NCI-H345 treated with DMSO at 0.1 percent for 48 hours (cell line): Measurements from ENCODE around the gene CRYBG1.

ENCODE experiments used
- DNase-seq: peaks from one replicate; lab custom pipeline; 2025; ENCODE audit not compliant: unreplicated experiment; lab: John Stamatoyannopoulos, UW

The CRYBG1 gene

DNA sequence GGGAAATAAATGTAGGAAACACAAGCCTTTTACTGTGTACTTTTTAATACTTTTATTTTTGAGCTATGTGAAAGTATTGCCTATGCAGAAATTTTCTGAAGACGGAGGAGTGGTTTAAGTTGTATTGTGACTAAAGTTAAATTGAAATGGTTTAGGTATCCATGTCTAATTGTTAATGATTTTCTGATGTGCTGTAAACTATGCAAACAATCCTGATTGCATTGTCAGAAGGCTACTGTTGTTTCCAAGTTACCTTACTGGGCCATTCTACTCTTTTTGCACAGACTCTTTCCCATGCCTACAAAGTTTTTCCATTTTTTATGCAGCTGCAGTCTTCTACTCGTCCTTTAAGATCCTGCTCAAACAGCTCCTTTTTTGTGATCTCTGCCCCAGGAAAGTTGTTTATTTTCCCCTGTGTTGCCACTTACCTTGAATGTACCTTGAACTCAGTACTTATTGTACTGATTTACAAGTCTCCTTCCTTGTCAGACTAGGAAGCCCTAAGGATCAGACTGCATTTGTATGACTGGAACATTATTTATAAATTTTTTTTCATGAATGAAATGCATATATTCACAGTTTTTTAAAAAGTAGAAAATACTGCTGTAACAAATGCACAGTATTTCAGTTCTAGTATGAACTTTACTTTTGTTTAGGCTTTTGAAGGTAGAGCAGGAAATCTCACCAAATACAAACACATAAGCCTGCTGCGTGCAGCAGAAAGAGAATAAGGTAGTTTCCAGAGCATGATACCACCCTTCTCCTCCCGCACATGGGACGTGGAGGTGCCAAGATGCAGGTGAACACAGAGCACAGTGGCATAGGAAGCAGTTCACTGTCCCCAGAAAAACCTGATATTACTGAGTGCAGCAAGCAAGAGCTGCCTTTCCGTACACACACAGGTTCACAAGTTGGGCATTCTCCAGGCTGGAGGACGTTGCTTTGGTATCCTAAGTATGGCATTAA lies 97.8 kb downstream of the CRYBG1 start:
- DNase-seq = no peak

DNA sequence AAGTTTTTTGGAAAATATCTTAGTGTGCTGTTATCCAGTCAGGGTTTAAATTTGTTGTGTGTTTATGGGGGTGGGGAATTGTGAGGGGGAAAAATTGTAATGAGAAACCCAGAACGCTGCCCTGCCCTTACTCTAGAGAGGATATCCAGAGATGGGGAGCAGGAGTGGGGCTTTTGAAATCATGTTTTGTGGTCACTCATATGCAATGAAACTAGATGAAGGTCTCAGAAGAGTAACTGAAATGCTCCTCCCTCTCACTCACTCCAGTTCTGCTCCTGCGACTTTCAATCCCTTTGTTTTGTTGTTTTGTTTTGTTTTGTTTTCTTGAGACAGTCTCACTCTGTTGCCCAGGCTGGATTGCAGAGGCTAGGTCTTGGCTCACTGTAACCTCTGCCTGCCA lies 100.0 kb downstream of the CRYBG1 start:
- no peak for DNase-seq

DNA sequence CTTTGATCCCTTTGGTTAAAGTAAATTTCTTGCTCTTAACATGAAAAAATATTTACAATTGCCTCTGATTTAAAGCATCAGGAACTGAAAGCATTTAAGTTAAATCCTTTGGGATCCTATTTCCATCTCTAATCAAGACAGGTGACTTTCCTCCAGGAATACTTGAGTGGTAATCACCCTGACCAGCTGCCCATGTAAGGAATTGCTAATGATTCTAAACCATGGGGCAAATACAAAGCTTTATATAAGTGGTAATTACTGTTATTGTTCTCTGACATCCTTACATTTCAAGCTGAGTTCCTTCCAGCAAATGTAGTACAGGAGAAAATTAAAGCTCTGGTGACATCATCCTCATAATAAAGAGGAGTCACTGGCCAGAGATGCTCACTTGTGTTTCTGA lies 100.6 kb downstream of the CRYBG1 start:
- DNase-seq = no peak

DNA sequence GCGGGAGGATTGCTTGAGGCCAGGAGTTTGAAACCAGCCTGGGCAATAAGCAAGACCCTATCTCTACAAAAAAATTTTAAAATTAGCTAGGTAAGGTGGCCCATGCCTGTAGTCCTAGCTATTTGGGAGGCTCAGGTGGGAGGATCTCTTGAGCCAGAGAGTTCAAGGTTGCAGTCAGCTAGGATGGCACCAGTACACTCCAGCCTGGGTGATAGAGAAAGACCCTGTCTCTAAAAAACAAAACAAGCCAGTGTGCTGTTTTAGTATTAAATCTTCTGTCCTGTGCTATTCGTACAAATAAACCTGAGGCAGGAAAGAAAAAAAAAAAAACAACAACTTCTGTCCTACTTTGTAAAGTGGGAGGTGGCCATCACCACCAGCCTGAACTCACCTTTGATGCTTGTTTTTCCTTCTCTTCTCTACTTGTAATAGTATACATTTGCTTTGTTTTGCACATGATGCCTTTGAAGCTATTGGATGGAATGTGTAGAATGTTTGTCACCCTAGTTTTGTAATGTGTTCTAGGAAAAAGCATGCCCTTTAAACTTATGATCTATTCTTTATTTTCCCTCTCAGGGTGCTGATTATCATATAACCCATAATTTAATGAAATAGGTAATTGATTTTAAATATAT lies 102.5 kb downstream of the CRYBG1 start:
- DNase-seq = no peak

DNA sequence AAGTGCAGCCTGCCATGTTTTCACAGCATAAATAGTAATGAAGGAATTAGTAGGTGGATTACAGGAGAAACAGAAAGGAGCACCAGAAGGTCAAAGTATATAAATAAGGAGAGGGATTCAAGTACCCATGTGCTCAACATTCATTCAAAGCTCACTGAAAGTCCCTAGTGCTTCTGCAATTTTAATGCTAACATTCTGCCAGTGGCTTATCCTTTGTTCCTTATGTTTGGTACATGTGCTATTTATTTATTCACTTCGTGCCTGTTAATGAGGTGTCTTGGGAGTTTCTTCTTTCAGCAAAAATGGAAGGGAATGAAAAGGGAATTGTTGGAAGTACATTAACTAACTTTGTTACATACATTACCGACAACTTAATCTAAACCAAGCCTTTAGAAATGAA lies 105.7 kb downstream of the CRYBG1 start:
- DNase-seq = no peak

DNA sequence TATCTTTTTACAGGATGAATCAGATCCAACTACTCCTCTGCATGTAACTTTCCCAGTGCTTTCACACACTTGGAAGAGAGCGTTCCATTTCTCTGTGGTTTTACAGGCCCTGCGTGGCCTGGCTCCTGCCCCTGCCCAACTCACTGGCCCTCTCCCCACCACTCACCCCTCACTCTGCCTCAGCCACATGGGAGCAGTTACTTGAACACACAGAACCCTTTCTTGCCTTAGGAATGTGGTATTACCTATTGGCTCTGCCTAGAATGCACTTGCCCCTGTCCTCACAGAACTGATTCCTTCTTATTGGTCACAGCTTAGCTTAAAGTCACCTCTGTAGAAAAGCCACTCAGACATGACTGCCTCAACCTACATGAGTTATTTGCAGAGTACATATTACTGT lies 108.4 kb downstream of the CRYBG1 start:
- no peak for DNase-seq

DNA sequence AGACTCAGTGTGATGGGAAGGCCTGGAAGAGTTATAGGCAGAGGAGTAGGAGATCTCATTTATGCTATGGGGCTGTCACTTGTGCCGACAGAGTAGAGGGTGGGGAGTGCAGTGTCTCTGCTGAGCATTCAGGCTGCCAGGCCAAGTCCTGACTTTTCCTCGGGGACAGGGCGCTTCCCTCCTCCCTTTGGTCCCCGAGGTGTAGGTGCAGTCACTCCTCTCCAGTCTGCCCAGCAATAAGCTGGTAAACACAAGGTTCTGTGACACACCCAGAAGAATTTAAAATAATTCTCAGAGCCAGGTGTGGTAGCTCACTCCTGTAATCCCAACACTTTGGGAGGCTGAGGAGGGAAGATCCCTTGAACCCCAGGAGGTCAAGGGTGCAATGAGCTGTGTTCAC lies 109.4 kb downstream of the CRYBG1 start:
- DNase-seq = no peak

DNA sequence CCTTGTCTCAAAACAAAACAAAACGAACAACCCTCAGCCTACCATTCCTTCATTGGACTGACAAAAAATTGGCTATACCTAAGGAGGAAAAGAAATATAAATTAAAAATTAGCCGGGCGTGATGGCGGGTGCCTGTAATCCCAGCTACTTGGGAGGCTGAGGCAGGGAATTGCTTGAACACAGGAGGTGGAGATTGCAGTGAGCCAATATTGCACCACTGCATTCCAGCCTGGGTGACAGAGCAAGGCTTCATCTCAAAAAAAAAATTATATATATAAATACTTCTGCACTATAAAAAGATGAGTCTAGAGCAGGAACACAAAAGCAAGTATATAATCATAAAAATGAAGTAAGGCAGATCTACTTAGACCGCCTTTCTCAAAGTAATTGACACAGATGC lies 109.8 kb downstream of the CRYBG1 start:
- no peak for DNase-seq

DNA sequence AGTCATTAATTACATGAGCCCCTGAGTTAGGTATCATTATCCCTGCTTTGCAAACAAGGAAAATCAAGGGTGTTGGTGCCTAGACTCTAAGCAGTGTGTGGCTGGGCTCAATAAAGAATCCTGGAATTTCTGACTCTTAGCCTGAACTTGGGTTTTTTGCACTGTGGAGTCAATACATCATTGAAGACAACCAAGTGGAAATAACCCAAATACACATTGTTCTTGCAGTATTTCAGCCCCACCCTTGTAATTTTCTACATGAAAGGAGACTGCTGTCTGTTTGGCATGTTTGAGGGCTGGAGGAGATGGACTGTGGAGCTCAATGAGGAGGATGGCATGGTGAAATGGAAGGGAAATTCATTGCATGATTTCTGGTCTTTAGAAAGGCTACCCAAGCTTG lies 110.3 kb downstream of the CRYBG1 start:
- no peak for DNase-seq

DNA sequence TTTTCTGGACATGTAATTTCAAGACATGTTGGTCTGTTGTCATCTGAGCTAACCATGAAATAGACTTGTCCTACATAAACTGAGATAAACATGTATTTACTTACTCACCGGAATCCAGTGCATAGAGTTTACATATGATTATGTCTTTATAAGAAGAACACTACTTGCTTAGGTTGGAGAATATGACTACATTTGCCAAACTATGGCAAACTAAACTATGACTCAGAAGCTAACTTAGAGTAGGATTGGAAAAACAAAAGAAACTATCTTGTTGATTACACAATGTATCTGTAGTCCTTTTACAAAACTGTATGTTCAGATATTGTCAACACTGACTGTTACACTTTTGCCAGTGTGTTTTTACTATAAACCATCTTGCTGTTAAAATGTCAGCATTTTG lies 113.3 kb downstream of the CRYBG1 start:
- DNase-seq = no peak

DNA sequence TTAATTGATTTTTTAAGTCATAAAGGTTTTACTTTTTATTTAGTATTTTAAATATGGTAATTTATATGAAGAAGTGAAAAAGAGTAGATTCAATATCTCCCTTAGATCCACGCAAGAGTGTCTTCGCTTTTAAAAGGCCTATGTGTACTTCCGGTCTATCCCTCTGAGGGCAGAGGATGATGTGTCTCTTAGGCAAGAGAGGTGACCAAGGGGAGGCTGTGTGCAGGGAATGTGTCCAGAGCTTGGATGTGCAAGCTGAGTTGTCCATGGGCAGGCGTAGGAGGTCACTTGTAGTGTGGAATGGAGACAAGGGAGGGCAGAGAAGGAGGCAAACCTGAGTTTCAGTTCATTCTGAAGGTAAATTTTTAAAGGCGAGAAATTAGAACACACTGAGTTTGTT lies 113.9 kb downstream of the CRYBG1 start:
- DNase-seq = no peak

DNA sequence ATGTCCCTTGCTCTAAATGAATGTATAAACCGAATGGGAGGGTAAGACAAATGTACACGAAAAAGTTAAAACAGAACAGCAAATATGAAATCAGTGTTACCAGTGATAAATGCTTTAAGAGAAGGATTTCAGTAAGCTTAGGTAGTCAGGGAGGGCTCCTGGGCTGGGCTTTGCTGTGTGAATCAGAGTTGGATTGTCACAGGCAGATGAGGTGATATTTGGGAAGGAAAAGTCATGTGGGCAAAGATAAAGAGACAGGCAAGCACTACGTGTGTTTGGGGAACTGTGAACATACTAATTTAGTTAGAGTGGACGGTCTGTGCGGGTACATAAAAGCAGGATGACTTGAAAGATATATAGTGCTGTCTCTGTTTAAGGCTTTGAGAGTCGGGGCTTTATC lies 114.8 kb downstream of the CRYBG1 start:
- DNase-seq = no peak

DNA sequence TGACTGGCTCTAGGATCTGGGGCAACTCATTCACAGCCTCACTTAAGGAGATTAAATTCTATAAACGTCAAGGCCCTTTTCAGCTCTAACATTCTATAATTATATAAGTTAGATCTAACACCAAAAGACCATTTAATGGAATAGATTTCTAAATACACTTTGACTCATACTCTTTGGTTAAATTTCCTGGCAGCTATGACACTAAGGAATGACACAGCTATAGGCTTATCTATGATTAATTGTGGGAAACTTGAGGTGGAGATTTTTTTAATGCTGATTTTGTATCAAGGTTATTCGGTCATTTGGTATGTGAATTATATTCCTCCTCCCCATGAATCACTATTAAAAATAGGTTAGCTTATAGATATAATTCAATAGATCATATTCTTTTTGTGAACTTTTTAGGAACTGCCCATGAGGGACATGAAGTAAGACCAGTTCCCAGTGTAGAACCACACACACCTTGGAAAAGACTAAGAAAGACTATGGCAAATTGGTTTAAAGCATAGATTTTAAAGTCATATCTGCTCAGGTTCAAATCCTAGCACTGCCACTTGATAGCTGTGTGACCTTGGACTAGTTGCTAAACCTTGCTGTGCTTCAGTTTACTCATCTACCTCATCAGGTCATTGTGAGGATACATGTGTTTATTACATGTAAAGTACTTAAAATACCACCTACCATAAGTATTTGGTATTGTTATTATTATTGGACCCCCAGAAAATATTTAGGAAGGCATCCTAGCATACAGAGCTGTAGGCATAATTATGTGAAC lies 116.0 kb downstream of the CRYBG1 start:
- no peak for DNase-seq

DNA sequence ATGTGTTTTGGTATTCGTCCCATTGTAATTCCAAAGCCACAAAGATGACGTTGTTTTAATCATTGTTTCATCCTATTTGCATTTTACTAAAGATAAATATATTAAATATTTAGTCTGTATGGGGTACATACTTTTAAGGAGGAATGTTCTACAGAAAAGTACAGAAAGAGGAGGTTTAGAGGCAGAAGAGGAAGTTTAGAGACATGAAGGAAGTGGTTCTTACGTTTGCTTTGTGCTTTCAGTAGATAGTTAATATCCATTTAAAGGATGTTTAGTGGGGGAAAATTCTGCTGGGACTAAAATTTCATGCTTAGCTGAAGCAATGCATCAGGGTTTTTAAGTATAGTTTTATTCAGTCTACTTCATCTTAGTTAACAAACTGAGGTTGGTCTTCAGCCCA lies 116.6 kb downstream of the CRYBG1 start:
- no peak for DNase-seq

DNA sequence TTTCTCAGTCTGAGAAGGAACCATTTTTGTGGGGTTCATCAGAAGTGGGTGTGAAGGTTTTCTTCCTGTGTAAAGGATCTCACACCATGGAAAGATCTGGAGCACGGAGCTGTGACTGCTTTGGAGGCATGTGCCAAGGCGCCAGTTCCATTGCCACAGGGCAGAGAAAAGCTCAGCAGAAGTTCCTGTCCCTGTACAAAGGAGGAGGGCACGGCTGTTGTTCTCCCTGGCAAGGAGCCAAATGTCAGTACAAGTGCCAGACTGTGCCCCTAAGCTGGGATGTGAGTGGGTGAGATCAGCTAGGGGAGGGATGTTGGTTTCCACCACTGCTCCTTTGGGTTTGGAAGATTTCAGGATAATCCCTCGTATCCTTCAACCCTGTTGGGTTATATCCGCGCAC lies 117.3 kb downstream of the CRYBG1 start:
- peak; percentile 23 for DNase-seq

DNA sequence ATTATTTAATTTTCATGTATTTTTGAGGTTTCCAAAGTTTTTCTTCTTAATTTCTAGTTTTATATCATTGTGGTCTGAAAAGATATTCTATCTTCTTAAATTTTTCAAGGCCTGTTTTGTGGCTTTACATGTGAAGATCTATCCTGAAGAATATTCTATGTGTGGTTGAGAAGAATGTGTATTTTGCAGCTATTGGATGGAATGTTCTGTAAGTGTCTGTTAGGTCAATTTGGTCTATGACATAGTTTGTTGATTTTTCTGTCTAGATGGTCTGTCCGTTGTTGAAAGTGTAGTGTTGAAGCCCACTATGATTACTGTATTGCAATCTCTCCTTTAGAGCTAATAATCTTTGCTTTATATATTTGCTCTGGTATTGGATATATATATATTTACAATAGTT lies 125.7 kb downstream of the CRYBG1 start:
- no peak for DNase-seq

DNA sequence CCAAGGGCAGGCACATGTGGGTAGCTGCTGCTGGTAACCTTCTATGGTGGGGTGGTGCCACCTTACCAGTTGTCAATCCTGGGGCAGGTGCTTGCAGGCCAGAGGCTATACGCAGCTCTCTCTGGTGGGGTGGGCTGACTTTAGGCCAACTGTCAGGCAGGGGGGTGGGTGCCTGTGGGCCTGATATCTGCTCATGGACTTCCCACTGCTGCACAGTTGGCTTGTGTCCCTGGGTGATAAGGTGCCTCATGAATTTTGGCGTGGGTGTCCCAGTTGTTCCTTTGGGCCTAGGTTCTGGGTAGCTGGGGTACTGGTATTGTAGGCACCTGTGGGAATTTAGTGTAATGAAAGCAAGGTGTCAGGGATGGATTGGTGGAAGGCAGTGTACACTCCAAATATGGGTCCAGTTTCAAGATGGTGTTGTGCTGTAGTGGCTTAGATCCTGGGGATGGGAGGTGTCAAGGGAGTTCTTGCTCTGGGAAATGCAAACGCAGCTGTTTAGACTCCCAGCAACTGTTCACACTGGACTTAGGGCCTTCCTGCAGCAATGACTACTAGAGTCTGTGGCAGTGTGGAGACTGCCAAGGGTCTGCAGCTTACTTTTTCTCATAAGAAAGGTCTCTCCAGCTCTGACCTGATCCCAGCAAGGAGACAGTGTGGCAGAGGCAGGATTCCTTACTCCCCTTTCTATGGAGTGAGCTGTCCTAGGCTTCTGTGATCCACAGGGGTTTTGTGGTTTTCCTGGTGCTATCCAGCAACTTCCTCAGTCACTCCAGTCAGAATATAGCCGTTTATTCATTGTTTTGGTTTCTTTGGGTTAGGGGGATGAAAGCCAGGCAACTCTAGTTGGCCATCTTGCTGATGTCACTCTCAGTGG lies 128.2 kb downstream of the CRYBG1 start:
- DNase-seq = no peak

DNA sequence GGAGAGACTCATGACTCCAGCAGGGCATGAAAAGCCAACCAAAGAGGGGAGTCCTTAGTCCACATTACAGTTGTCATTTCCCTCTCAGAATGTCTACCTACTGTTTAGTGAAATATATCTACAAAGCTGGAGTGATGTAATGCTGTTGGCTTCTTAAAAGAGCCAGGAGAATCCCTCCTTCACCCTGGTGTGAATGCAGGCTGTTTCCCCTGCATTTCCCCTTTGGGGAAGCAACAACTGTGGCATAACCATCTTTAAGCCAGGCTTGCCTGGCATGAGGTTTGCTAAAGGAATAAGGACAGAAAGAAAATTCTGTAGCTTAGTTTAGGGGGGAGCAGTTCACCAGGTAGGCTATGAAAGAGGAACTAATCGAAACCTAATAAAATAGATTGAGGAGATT lies 129.5 kb downstream of the CRYBG1 start:
- no peak for DNase-seq

DNA sequence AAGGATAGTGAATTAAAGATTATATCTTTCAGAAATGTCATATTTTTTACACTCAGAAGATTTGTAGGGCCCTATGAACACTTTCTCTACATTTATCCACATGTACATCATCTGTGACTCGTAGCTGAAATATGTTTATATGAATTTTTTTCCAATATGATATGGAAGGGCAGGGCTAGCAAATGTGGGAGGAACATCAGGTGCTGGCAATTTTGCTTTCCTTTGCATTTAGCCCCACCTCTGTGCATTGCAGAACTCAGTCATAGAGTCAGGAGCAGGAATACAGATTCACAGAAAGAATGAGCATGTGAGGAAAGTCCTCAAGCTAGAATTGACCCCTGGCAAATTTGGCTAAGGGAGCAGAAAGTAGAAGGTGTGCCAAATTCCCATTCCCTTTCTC lies 129.9 kb downstream of the CRYBG1 start:
- DNase-seq = no peak

DNA sequence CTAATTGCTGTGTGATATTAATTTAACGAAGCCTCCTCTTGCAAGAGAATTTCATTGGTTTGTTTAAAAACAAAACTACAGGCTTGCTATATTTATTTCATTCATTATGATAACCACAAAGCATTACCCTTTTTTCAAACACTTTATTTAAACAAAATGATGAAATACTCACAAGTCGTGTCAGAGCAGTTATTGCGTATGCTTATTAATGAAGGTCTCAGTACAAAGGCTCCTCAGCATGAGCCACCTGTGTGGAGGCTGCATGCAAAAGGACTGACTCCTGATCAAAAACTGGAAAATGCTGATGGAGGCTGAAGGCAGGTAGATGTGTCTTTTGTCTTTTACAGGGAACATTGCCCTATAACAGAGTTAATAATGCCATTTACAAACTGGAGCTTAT lies 130.5 kb downstream of the CRYBG1 start:
- no peak for DNase-seq

DNA sequence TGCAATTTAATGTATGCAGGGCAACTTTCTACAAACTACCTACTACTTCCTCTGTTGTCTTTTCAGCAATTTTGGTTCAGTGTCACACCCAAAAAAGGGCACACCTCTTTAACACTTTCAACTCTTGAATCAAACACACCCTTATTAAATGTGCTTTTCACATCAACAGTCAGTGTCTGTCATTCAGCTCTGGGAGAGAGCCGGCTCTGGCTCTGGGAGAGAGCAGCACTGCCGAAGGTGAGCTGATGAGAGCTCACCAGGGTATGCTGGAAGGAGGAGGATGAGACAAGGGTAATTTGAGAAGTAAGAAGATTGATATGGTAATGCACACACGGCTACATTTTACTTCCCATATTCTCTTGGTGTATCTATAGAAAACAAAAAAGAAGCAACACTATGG lies 134.5 kb downstream of the CRYBG1 start:
- DNase-seq = no peak
